ENCODE measurements around the gene GPC6. TPM values are rescaled to one million over a fixed set of nuclear protein-coding genes. Genes with fewer than 3 reads are reported as not detected.

The GPC6 gene
- total RNA-seq, 1 donor = 77.8 TPM

DNA sequence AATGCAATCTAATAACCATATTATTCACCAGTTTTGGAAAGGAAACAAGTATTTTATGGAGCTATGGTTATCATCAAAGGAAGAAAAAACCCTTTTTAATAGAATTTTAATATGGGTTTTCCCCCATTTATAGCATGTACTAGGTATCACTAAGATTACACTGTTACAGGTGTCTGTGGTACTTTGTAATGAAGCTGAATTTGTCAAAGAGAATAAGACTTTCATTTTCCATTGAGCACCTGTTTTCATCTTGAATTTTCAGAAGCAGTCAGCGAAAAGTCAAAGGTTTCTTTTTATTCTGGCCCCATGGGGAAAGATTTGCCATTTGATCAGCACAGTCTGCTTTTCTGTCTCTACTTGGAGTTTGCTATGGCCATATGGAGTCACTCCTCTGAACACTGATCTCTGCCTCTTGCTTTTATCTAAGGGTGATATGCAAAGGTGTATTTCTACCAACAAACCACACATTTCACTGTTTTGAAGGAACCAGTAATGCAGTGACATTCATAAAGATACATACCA is 662.9 kb downstream of the GPC6 start:
- Histone ChIP-seq H3K9me3 (ENCODE audit: low read depth, low read length) (no peaks in the 10 kb centered on the region), H2AFZ (ENCODE audit: low read length) (no peak overlapping the region), H3K27ac (ENCODE audit: low read depth, low read length) (no peak overlapping the region), H3K79me2 (ENCODE audit: insufficient read depth, low read length) (no peaks in the 10 kb centered on the region), H3K4me1 (ENCODE audit: insufficient read depth, low read length) (no peaks in the 10 kb centered on the region), H3K4me2 (ENCODE audit: insufficient read depth, low read length) (no peak overlapping the region), H3K27me3 (ENCODE audit: insufficient read depth, low read length) (no peaks in the 10 kb centered on the region), H4K20me1 (ENCODE audit: insufficient read depth, low read length) (no peaks in the 10 kb centered on the region), H3K4me3 (ENCODE audit: insufficient read depth, low read length) (no peak overlapping the region), H3K36me3 (ENCODE audit: insufficient read depth, low read length) (no peaks in the 10 kb centered on the region)
- TF ChIP-seq, protein P1, sequence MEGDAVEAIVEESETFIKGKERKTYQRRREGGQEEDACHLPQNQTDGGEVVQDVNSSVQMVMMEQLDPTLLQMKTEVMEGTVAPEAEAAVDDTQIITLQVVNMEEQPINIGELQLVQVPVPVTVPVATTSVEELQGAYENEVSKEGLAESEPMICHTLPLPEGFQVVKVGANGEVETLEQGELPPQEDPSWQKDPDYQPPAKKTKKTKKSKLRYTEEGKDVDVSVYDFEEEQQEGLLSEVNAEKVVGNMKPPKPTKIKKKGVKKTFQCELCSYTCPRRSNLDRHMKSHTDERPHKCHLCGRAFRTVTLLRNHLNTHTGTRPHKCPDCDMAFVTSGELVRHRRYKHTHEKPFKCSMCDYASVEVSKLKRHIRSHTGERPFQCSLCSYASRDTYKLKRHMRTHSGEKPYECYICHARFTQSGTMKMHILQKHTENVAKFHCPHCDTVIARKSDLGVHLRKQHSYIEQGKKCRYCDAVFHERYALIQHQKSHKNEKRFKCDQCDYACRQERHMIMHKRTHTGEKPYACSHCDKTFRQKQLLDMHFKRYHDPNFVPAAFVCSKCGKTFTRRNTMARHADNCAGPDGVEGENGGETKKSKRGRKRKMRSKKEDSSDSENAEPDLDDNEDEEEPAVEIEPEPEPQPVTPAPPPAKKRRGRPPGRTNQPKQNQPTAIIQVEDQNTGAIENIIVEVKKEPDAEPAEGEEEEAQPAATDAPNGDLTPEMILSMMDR (IDR thresholded peaks at IDR 0.05; ENCODE audit: extremely low read depth, low read depth, low read length) = no peak
- DNase-seq (ENCODE audit: insufficient read length, low spot score, missing footprints) = no peak

DNA sequence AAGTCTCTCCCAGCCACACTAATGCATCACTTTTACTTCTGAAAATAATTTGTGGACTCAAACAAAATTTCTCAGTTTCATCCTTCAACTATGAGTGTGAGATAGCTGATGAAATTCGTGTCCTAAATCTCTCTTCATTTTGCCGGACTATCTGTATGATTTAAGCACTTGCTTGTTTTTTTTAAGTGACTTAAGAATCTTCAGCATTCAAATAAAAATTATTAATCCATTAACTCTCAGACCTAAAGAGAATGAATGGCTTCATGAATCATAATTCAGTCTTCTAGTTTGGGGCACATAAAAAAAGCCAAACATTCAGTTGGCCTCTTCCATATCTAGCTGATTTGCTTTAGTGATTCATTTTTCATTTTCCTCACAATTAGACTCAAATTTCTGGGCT is 673.4 kb downstream of the GPC6 start:
- no peak for DNase-seq (ENCODE audit: insufficient read length, low spot score, missing footprints)
- H3K4me3 ChIP-seq (ENCODE audit: insufficient read depth, low read length) = no peak overlapping the region
- no peaks in the 10 kb centered on the region for H3K36me3 ChIP-seq (ENCODE audit: insufficient read depth, low read length)
- no peak overlapping the region for H2AFZ ChIP-seq (ENCODE audit: low read length)
- no peaks in the 10 kb centered on the region for H3K79me2 ChIP-seq (ENCODE audit: insufficient read depth, low read length)
- H3K4me1 ChIP-seq (ENCODE audit: insufficient read depth, low read length) = no peaks in the 10 kb centered on the region
- no peaks in the 10 kb centered on the region for H3K9me3 ChIP-seq (ENCODE audit: low read depth, low read length)
- TF ChIP-seq, protein P1 (IDR thresholded peaks at IDR 0.05; ENCODE audit: extremely low read depth, low read depth, low read length) = no peak
- H4K20me1 ChIP-seq (ENCODE audit: insufficient read depth, low read length) = no peaks in the 10 kb centered on the region
- H3K27me3 ChIP-seq (ENCODE audit: insufficient read depth, low read length) = no peaks in the 10 kb centered on the region
- peak overlapping the region; percentile 30 for H3K27ac ChIP-seq (ENCODE audit: low read depth, low read length)
- H3K4me2 ChIP-seq (ENCODE audit: insufficient read depth, low read length) = no peak overlapping the region

DNA sequence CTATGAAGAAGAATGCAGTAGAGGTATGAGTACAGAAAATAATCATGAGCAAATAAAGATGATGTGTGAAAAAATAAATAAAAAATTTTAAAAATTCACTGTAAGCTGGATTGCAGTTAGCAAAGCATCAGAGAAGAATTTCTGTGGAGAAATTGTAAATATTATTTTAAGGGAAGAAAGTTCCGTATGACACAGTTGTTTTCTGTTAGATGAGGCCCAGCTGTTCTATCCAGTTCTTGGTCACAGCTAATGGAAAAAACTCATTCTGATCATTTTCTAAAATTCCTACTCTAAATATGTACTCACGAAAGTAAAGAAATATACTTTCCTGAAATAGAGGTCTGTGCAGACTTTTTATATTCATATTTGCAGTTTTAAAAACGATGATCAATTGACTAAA is 674.1 kb downstream of the GPC6 start:
- DNase-seq (ENCODE audit: insufficient read length, low spot score, missing footprints) = no peak
- H3K4me1 ChIP-seq (ENCODE audit: insufficient read depth, low read length) = no peaks in the 10 kb centered on the region
- H2AFZ ChIP-seq (ENCODE audit: low read length) = no peak overlapping the region
- no peaks in the 10 kb centered on the region for H3K27me3 ChIP-seq (ENCODE audit: insufficient read depth, low read length)
- H4K20me1 ChIP-seq (ENCODE audit: insufficient read depth, low read length) = no peaks in the 10 kb centered on the region
- H3K4me3 ChIP-seq (ENCODE audit: insufficient read depth, low read length) = no peak overlapping the region
- H3K9me3 ChIP-seq (ENCODE audit: low read depth, low read length) = no peaks in the 10 kb centered on the region
- H3K36me3 ChIP-seq (ENCODE audit: insufficient read depth, low read length) = no peaks in the 10 kb centered on the region
- TF ChIP-seq, protein P1 (IDR thresholded peaks at IDR 0.05; ENCODE audit: extremely low read depth, low read depth, low read length) = no peak
- no peaks in the 10 kb centered on the region for H3K79me2 ChIP-seq (ENCODE audit: insufficient read depth, low read length)
- peak overlapping the region; percentile 30 for H3K27ac ChIP-seq (ENCODE audit: low read depth, low read length)
- no peak overlapping the region for H3K4me2 ChIP-seq (ENCODE audit: insufficient read depth, low read length)

DNA sequence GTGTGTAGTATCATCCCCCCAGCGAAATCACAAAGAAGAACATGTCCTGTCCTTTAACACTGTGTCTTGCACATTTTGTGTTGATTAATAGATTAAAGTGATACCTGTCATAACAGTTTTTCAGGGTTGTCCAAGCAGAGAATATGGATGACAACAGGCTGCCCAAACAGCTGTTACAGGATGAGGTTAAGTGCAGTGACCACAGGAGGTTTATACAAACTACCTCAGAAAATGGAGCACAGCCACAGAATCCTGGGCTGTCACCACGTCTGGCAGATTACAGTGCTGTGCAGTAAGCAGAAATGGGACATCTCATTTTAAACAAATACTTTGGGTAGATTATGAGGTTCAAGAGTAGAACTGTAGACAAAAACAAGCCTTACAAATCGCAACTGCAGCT is 677.3 kb downstream of the GPC6 start:
- H3K4me2 ChIP-seq (ENCODE audit: insufficient read depth, low read length) = no peak overlapping the region

More for the DNA sequence above, 677.3 kb downstream of the GPC6 start:
- Histone ChIP-seq H2AFZ (ENCODE audit: low read length) (no peak overlapping the region), H3K36me3 (ENCODE audit: insufficient read depth, low read length) (no peaks in the 10 kb centered on the region), H3K4me1 (ENCODE audit: insufficient read depth, low read length) (no peaks in the 10 kb centered on the region), H4K20me1 (ENCODE audit: insufficient read depth, low read length) (no peaks in the 10 kb centered on the region), H3K4me3 (ENCODE audit: insufficient read depth, low read length) (no peak overlapping the region), H3K79me2 (ENCODE audit: insufficient read depth, low read length) (no peaks in the 10 kb centered on the region), H3K27me3 (ENCODE audit: insufficient read depth, low read length) (no peaks in the 10 kb centered on the region), H3K9me3 (ENCODE audit: low read depth, low read length) (no peaks in the 10 kb centered on the region), H3K27ac (ENCODE audit: low read depth, low read length) (no peak overlapping the region)
- DNase-seq (ENCODE audit: insufficient read length, low spot score, missing footprints) = no peak
- TF ChIP-seq, protein P1 (IDR thresholded peaks at IDR 0.05; ENCODE audit: extremely low read depth, low read depth, low read length) = no peak

All from osteoblast (primary cell).